ENCODE measurements around the gene KLHL1. TPM values are rescaled to one million over a fixed set of nuclear protein-coding genes. Genes with fewer than 3 reads are reported as not detected.
A peak's percentile ranks its signal among the peaks of the same experiment; 100 is the strongest.

The KLHL1 gene
- total RNA-seq, 1 donor from 2014 or later: not detected

- H3K9me3 Mint-ChIP-seq (ENCODE audit: low read depth): peaks cover 4% of the 10 kb centered on the region
- no peak for TF ChIP-seq CTCF (IDR thresholded peaks at IDR 0.05)
- no peak overlapping the region for H3K27ac Mint-ChIP-seq (ENCODE audit: unreplicated experiment)
- no peak for DNase-seq (ENCODE audit: low spot score)
- no peaks in the 10 kb centered on the region for H3K27me3 Mint-ChIP-seq (ENCODE audit: low read depth)
- H3K4me1 Mint-ChIP-seq (ENCODE audit: low read depth): no peaks in the 10 kb centered on the region
- H3K36me3 Mint-ChIP-seq (ENCODE audit: low read depth): no peaks in the 10 kb centered on the region
- no peak overlapping the region for H3K4me3 Mint-ChIP-seq (ENCODE audit: unreplicated experiment)
Observed at GRCh38 chr13:69947582-69947981, 160.7 kb downstream of the KLHL1 start.

GRCh38 chr13:69946511-69946910, 161.7 kb downstream of the KLHL1 start:
- TF ChIP-seq CTCF (IDR thresholded peaks at IDR 0.05): no peak
- Mint-ChIP-seq H3K27me3 (ENCODE audit: low read depth) (no peaks in the 10 kb centered on the region), H3K9me3 (ENCODE audit: low read depth) (peaks cover 4% of the 10 kb centered on the region), H3K4me3 (ENCODE audit: unreplicated experiment) (no peak overlapping the region), H3K27ac (ENCODE audit: unreplicated experiment) (no peak overlapping the region), H3K36me3 (ENCODE audit: low read depth) (no peaks in the 10 kb centered on the region), H3K4me1 (ENCODE audit: low read depth) (no peaks in the 10 kb centered on the region)
- DNase-seq (ENCODE audit: low spot score): no peak

GRCh38 chr13:69935043-69935442, 173.2 kb downstream of the KLHL1 start:
- H3K27me3 Mint-ChIP-seq (ENCODE audit: low read depth): peaks cover 2% of the 10 kb centered on the region
- H3K9me3 Mint-ChIP-seq (ENCODE audit: low read depth): no peaks in the 10 kb centered on the region
- H3K4me1 Mint-ChIP-seq (ENCODE audit: low read depth): no peaks in the 10 kb centered on the region
- H3K4me3 Mint-ChIP-seq (ENCODE audit: unreplicated experiment): no peak overlapping the region
- no peak for DNase-seq (ENCODE audit: low spot score)
- TF ChIP-seq CTCF (IDR thresholded peaks at IDR 0.05): peak; percentile 67
- no peak overlapping the region for H3K27ac Mint-ChIP-seq (ENCODE audit: unreplicated experiment)
- H3K36me3 Mint-ChIP-seq (ENCODE audit: low read depth): no peaks in the 10 kb centered on the region

- TF ChIP-seq CTCF (IDR thresholded peaks at IDR 0.05): no peak
Observed at GRCh38 chr13:69928262-69928661, 180.0 kb downstream of the KLHL1 start.

GRCh38 chr13:69921156-69921555, 187.1 kb downstream of the KLHL1 start:
- Mint-ChIP-seq H3K27ac (ENCODE audit: unreplicated experiment) (no peak overlapping the region), H3K9me3 (ENCODE audit: low read depth) (peaks cover 8% of the 10 kb centered on the region), H3K27me3 (ENCODE audit: low read depth) (peaks cover 1% of the 10 kb centered on the region), H3K36me3 (ENCODE audit: low read depth) (no peaks in the 10 kb centered on the region), H3K4me1 (ENCODE audit: low read depth) (no peaks in the 10 kb centered on the region), H3K4me3 (ENCODE audit: unreplicated experiment) (no peak overlapping the region)
- no peak for TF ChIP-seq CTCF (IDR thresholded peaks at IDR 0.05)
- DNase-seq (ENCODE audit: low spot score): no peak

More at GRCh38 chr13:69928262-69928661, 180.0 kb downstream of the KLHL1 start:
- Mint-ChIP-seq H3K4me3 (ENCODE audit: unreplicated experiment) (no peak overlapping the region), H3K36me3 (ENCODE audit: low read depth) (no peaks in the 10 kb centered on the region), H3K27me3 (ENCODE audit: low read depth) (peaks cover 3% of the 10 kb centered on the region), H3K27ac (ENCODE audit: unreplicated experiment) (no peak overlapping the region), H3K9me3 (ENCODE audit: low read depth) (no peaks in the 10 kb centered on the region), H3K4me1 (ENCODE audit: low read depth) (no peaks in the 10 kb centered on the region)
- DNase-seq (ENCODE audit: low spot score): no peak

Data from chondrocyte (in vitro differentiated cells).